Ovary (tissue), 3 donors: ENCODE data around the gene NTRK2.

Source experiments
- CTCF ChIP-seq, 3 donors: fragments of 450-650 bp in 2 of 3; fragments of 200-600 bp in 1 of 3; IDR thresholded peaks; one replicate each; pipeline versions ENCODE4 v1.5.1 to v1.8.0; 2016 to 2022; ENCODE audit warnings: antibody characterized with exemption in 3 of 3, mild to moderate bottlenecking in 1 of 3
- POLR2A ChIP-seq: fragments of 450-650 bp; IDR thresholded peaks from one replicate; pipeline ENCODE4 v1.6.1; 2017; ENCODE audit warnings: antibody characterized with exemption, mild to moderate bottlenecking, moderate library complexity
- donor health status: DM: no; HTN: no; CAD: no.

GRCh38 chr9:85055506-85056202, 386.1 kb downstream of the NTRK2 start:
- TF ChIP-seq CTCF (IDR thresholded peaks at IDR 0.05) (no peak), POLR2A (no peak)
